Ovary (tissue), 3 donors: Measurements from ENCODE around the gene NANS.

Experiments
- POLR2A ChIP-seq: fragments of 450-650 bp; IDR thresholded peaks from one replicate; pipeline ENCODE4 v1.6.1; 2017; ENCODE audit warnings: antibody characterized with exemption, mild to moderate bottlenecking, moderate library complexity
- TF ChIP-seq, protein P1 (sequence below), 3 donors: fragments of 450-650 bp in 2 of 3; fragments of 200-600 bp in 1 of 3; IDR thresholded peaks; one replicate each; pipeline versions ENCODE4 v1.5.1 to v1.8.0; 2016 to 2022; ENCODE audit warnings: antibody characterized with exemption in 3 of 3, mild to moderate bottlenecking in 1 of 3
- donor health status: DM: no; HTN: no; CAD: no.

DNA sequence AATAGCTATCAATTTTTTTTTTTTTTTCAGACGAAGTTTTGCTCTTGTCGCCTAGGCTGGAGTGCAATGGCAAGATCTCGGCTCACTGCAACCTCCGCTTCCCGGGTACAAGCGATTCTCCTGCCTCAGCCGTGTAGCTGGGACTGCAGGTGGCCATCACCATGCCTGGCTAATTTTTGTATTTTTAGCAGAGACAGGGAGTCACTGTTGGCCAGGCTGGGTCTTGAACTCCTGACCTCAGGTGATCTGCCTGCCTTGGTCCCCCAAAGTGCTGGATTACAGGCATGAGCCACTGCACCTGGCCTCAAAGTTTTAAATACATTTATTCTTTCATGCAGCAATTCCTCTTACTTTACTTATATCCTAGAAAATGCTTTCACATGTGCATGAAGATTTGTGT is 44.9 kb downstream of the NANS start:
- TF ChIP-seq, protein P1, sequence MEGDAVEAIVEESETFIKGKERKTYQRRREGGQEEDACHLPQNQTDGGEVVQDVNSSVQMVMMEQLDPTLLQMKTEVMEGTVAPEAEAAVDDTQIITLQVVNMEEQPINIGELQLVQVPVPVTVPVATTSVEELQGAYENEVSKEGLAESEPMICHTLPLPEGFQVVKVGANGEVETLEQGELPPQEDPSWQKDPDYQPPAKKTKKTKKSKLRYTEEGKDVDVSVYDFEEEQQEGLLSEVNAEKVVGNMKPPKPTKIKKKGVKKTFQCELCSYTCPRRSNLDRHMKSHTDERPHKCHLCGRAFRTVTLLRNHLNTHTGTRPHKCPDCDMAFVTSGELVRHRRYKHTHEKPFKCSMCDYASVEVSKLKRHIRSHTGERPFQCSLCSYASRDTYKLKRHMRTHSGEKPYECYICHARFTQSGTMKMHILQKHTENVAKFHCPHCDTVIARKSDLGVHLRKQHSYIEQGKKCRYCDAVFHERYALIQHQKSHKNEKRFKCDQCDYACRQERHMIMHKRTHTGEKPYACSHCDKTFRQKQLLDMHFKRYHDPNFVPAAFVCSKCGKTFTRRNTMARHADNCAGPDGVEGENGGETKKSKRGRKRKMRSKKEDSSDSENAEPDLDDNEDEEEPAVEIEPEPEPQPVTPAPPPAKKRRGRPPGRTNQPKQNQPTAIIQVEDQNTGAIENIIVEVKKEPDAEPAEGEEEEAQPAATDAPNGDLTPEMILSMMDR (IDR thresholded peaks at IDR 0.05), result no peak
- no peak for TF ChIP-seq POLR2A
